RPMI8226 (cell line): ENCODE measurements around the gene RAB9B.

ENCODE experiments used
- DNase-seq: peaks from one replicate; pipeline ENCODE4 v3.0.0-alpha.2; 2015

The RAB9B gene

DNA sequence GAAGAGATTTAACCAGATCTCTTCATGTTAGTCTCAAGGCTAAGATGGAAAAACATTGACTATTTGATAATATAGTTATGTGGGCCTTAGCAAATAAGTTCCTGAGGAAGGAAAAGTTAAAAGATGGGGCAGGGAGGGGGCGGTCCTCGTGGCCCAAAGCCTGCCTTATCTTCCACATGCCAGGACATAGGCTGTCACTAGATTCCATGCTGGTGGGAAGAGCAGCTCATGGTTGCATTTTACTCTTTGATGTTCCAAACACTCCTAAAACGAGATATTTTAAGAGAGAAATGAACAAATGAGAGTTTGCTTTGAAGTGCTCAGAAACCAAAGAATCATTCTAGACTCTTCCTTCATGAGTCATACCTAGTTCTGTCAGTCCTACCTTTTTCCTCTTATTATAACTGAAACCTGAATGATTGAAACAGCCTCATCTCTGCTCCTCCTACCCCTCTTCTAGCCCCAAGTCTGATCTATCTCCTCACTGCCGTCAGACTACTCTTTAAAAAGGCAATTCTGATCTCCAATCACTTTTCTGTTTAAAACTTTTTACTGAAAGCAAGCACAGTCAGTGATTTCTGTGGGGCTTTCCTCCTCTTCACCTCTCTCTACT, 25.1 kb downstream of the RAB9B start:
- no peak for DNase-seq

DNA sequence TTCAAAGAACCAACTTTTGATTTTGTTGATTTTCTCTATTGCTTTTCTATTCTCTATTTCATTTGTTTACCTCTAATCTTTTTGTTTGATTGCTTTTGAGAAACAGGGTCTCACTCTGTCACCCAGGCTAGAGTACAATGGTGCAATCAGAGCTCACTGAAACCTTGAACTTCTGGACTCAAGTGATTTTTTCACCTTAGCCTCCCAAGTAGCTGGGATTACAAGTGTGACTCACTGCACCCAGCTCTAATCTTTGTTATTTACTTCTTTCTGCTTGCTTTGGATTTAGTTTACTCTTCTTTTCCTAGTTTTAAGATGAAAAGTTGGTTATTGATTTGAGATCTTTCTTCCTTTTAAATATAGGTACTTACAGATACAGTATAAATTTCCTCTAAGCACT, 26.2 kb downstream of the RAB9B start:
- DNase-seq, result no peak

DNA sequence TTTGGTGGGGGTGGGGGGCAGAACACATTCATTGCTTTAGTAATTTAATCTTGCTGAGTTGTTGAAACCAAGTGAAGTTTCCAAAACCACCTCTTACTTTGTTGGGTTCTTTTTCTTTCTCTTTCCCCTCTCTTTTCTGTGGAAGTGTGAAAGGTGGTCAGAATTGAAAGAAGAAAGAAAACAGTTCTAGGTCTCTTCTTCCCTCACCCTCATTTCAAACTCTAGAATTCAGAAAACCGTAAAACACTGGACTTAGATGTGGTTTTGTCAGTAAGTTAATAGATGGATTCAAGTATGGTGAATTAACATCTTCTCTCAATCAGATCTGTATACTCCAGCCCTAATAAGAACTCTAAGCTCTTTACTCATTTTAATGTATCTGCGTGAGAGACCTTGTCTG, 31.7 kb downstream of the RAB9B start:
- no peak for DNase-seq

DNA sequence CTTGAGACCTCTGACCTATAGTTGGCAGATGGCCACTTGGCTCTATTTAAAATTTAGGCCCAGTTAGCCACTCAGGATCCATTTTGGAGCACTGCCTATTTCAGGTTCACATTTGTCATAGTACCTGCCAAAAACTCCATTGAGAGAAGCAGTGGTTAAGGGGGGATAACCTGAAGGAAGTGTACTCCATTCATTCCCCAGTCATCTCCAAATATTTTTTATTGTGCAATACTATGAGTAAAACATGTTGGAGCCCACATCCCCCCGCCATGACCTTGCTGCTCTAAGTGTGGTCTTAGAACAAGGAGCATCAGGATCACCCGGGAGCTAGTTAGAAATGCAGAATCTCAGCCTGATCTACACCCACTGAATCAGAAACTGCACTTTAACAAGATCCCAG, 34.4 kb downstream of the RAB9B start:
- DNase-seq, result no peak

DNA sequence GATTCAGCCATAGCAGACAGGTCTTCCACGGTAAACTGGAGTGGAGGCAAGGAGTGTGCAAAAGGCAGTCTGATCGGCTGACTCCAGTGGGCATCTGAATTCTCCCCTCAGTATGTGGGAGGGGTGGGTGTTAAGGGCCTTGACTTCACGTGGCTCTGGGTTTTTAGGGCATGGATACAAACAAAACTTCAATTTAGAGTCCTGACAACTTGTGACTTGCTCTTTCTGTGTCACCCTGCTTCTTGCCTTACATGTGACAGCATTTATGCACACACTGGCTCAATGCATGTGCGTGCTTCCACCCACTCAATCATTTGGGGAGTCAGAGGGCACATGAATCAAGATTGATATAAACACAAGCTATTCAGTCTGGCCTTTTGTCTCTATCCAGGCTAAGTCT, 37.9 kb downstream of the RAB9B start:
- DNase-seq, result no peak

DNA sequence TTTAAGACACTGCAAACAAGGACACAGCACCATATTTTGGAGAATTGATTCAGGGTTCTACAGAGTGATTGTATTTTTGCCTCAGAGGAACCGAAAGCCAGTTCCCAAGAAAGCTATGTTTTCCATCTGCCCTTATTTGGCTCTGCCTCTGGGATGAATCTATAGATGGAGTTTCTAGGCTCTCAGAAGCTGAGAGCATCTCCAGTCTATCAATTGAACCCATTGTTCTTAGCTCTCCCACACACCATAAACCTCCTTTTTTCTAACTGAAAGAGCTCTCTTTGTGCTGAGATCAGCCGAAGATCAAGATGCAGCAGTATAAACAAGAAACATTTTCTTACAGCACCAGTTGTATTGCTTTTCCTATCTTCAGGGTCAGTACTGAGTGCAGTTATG, 38.5 kb downstream of the RAB9B start:
- DNase-seq, result no peak

DNA sequence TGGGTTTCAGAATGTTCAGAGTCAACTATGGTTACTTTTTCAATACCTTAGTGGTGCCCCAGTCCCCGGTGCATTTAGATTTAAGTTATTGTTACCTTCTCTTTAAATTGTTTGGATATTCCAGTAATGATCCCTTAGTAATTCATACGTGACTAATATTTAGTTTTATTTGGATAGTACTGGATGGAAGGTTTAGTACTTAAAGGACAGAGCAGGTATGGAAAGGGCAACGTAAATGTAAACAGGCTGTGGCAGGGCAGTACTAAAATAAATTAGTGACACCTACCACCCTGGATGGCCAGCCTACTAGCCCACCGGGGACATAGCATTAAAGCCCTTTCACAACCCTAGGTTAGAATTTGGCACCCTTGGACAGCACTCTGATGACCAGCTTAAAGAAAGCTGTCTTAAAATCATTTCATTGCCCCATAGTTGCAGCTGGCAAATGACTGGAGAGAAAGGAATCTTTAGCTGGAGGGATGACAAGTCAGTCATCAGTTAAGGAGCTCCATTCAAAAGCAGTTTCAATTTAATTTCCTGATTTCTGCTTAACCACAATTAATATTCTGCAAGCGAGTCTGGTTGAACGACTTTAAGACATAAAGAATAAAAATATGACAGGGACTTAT, 39.0 kb downstream of the RAB9B start:
- no peak for DNase-seq

DNA sequence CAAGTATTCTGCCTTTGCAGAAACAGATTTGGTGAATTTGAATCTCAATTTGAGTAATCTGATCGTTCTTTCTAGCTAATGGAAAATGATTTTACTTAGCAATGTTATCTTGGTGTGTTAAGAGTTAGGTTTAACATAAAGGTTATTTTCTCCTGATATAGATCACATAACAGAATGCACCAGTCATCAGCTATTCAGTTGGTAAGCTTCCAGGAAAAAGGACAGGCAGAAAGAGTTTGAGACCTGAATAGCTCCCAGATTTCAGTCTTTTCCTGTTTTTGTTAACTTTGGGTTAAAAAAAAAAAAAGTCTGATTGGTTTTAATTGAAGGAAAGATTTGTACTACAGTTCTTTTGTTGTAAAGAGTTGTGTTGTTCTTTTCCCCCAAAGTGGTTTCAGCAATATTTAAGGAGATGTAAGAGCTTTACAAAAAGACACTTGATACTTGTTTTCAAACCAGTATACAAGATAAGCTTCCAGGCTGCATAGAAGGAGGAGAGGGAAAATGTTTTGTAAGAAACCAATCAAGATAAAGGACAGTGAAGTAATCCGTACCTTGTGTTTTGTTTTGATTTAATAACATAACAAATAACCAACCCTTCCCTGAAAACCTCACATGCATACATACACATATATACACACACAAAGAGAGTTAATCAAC, 40.1 kb downstream of the RAB9B start:
- DNase-seq, result no peak

DNA sequence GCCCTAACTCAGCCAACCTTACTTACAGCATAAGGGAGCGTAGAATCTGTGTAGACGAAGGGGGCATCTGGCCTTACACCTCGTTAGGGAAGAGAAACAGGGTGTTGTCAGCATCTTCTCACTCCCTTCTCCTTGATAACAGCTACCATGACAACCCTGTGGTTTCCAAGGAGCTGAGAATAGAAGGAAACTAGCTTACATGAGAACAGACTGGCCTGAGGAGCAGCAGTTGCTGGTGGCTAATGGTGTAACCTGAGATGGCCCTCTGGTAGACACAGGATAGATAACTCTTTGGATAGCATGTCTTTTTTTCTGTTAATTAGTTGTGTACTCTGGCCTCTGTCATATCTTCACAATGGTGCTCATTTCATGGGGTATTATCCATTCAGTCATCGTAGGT, 40.8 kb downstream of the RAB9B start:
- DNase-seq, result no peak

DNA sequence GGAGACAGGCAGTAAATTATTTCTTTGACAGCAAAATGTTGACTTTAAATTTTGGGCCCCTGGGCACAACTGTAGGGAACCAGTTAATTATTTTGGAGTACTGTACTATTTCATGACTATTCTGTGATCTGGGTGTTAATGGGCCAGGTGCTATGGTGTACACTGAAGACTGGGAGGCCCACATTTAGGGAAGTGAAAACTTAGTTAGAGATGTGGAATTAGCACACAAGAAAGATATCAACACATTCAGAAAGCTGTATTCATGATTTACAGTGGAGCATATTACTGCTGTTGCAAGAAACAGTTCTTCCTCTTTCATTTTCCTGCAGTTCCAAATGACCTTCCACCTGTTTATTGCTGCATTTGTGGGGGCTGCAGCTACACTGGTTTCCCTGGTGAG, 43.1 kb downstream of the RAB9B start:
- peak; percentile 57 for DNase-seq

DNA sequence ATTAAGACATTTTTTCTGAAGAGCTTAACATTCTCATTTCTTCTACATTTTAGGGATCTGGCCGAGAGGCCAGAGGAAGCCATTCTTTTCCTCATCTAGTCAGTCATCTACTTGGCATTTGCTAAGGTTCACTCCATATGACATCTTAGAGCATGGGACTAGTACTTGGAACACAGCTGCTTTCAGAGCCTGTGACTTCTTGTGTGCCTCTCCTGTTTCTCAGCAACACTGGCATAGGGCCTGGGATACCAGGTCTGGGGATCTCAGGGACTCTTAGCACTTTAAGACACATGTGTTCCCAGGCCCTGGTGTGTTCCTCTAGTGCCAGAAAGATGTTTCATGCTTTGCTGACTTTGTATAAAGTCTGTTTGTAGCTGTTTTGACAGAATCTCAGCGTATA, 48.1 kb downstream of the RAB9B start:
- no peak for DNase-seq

DNA sequence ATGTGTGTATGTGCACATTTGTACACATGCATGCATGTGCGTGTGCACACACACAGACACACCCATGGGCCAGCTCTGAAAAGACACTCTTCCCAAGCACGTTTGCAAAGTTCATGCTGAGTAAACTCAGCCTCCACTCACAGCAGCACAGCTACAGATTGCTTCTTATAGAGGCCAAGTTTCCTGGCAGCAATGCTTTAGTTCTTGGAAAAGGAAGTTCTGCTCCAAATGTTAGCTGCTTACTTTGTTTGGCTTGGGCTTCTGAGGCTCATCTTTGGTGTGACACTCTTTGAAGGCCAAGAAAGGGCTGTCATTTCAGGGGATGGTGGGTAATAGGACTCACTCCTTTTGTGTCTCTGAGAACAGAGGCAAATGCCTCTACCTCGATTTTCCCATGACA, 48.9 kb downstream of the RAB9B start:
- no peak for DNase-seq

DNA sequence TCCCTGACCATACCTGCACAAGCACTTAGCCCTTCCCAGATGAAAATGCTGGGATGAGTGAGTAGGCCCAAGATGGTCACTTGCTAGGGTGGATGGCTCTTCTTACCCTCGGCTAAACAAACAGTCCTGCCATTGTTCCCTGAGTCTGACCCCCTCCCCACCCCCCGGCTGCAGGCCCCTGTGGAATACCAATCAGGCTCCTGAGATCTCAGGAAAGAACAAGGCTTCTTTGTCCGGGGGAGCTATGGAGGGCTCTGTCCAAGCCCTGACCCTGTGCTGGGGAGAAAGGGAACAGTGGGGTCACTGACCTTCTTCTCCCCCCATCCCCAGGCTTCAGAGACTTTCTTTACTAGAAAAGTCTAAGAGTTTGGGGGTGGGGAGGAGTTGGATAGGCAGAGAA, 49.4 kb downstream of the RAB9B start:
- DNase-seq, result no peak

DNA sequence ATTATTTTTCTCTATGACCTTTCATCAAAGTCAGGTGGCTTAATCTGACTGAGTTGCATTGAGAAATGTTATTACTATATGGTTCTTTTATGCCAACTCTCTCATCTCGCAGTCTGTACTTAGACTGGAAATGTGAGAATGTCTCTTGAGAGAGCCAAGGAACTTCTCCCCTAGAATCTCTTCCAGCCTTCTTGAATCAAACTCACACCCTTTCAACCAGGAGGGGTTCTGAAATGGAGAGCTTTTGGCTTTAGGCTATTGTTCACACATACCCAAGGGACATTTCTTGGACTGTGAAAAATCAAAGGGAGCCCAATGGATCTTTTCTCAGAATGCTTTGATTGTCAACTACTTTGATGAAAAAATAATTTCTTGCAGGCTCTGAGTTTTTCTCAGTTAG, 50.4 kb downstream of the RAB9B start:
- DNase-seq, result no peak

DNA sequence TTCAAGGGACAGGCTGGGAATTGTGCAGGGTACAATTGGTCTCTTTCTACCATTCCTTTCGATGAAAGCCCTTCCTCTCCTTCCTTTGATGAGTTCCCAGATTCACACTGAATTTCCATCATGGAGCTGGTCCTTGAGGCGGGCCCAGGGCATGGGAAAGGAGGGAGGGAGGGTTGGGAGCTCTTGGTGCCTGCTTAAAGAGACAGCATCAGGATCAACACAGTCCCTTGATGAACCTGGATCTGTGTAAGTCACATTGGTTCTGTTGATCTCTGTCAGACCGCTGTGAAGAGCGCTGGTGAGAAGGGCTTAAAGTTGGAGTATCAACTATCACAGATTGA, 51.0 kb downstream of the RAB9B start:
- DNase-seq, result no peak

DNA sequence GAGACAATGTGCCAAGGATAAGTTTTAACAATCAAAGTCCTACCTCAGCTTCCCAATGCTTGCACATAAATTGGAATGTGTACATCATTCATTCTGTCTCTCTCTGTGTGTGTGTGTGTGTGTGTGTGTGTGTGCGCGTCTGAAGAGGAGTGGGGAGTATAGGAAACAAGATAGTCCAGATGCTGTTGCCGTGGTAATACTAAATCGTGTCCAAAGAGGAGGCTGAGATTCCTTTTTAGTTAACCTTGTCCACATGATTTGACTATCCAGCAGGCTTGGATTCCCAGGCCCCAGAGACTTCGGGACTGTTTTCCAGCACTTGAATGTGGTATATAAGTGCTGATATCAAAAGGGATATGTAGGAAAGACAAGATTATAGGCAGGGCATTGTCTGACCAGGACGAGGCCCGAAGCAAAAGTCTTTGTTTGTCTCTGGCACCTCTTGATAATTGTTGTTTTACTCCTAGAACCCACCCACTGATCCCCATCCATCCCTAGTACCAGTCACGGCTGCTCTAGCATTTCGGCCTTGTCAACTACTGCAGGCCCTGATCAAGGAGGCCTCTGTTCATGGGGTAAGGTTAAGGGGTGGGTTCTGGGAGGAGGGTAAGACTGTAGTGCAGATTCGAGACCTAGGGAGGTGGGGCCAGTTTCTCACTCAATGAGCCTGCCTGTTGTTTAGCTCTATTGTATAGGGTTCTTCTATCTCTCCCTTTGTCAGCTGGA, 51.6 kb downstream of the RAB9B start:
- DNase-seq, result no peak

DNA sequence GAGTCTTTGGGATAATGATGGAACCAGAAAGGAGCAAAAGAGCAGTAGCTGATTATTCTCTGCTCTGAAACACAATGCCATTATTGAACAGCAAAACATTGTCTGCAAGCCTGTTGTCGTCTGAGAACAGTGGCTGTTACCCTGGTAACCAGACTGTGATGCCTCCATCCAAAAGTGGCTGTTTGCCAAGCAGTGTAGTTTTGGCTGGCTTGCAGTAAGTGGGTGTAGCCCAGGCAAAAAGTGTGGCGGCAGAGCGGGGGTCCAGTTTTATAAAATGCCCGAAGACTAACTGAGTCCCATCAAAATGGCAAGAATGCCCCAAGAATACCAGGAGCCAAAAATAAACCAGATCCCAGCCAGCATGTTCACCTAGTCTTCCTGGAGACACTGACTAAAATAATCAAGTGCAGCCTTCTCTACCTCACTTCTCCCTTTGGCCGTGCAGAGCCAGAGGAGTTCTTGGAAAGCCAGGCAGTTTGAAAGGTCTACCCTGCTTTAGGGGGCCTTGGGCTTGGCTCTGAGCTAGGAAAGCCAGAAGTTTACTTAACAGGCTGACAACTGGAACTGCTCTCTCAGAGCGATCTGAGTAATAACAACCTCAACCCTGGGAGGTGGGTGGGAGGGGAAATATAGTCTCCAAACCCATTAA, 52.8 kb downstream of the RAB9B start:
- DNase-seq, result peak; percentile 33

DNA sequence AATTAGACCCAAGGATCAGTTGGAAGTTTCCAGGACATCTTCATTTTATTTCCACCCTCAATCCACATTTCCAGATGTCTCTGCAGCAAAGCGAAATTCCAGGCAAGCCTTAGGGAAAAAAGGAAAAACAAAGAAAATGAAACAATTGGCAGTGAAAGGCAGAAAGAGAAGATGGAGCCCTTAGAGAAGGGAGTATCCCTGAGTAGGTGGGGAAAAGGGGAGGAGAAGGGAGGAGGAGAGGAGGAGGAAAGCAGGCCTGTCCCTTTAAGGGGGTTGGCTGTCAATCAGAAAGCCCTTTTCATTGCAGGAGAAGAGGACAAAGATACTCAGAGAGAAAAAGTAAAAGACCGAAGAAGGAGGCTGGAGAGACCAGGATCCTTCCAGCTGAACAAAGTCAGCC, 55.5 kb downstream of the RAB9B start, which contains the start of gene PLP1:
Gene PLP1, plus strand, starts transcription at position 295 of the 400 bp plus-strand sequence. CDS start 156 bp downstream, outside the sequence.
- no peak for DNase-seq

DNA sequence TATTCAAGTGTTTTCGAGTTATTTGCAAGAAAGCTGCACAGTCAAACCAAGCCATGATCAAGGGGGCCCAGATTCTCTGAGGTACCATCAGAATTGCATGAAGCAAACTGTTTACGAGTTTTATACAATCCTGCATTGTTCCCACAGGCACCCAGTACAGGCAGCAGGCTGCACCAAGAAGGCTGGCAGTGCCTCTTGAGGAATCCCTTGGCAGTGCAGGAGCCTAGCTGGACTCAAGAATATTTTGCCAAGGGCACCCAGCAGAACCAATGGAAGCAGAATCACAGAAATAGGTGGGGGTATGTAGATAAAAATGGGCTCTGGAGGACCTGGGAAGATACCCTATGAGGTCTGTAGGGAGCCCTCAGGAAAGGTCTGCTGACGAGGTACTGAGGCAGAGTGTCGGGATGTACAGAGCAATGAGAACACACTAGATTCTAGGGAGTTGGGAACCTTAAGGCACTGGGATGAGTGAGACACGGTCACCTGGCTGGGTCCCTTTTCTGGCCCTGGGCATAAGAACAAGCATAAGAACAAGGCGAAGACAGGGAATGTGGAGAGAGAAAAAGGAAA, 57.9 kb downstream of the RAB9B start:
- DNase-seq, result peak; percentile 36

DNA sequence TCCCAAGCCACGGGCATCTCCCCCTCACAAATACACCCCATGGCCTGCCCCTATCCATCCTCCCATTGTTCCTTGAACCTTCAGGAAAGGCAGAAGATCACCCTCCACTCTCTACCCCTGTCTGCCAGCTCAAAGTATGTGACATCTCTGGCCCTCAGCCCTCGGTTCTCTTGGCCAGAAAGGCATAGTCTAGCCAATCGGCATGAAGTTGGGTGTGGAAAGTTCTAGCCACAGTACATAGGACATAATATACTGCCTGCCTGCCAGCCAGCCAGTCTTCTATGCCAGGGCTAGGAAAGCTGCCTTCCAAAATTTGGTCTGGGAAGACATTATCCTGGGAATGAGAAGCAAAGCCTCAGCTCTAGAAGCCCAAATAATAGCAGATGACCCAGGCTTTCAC, 58.6 kb downstream of the RAB9B start:
- no peak for DNase-seq
